Astrocyte of the spinal cord (primary cell): ENCODE data around the gene HIVEP3.

Experiments used
- DNase-seq: peaks from one replicate; pipeline ENCODE4 v3.0.0; 2011; ENCODE audit warnings: low read depth, low spot score
- H3K4me3 ChIP-seq: 2 replicates; pipeline ENCODE4 v1.5.1; 2011; ENCODE audit warnings: low read depth, mild to moderate bottlenecking, low read length, moderate library complexity
- CTCF ChIP-seq: IDR thresholded peaks from 2 replicates; pipeline ENCODE4 v1.5.1; 2012; ENCODE audit warnings: low read depth, mild to moderate bottlenecking, low read length, inconsistent platforms
- in situ Hi-C: cut with HindIII; loops from 2 replicates; pipeline ENCODE4 v1.10.0; 2017; ENCODE audit warnings: low sequenced_read_pairs

HIVEP3 gene

GRCh38 chr1:41809692-41810091, 109.0 kb downstream of the HIVEP3 start:
- in situ Hi-C loops, result no loop called here
- no peak for TF ChIP-seq CTCF
- no peak overlapping the region for H3K4me3 ChIP-seq
- DNase-seq, result no peak

GRCh38 chr1:41807390-41807789, 111.3 kb downstream of the HIVEP3 start:
- TF ChIP-seq CTCF, result no peak
- in situ Hi-C loops, result no loop called here
- no peak overlapping the region for H3K4me3 ChIP-seq
- no peak for DNase-seq

- DNase-seq, result no peak
Measured at GRCh38 chr1:41806472-41807155, 112.1 kb downstream of the HIVEP3 start.

GRCh38 chr1:41805771-41806471, 112.8 kb downstream of the HIVEP3 start:
- no peak for DNase-seq
- H3K4me3 ChIP-seq, result no peak overlapping the region
- TF ChIP-seq CTCF, result no peak
- in situ Hi-C loops, result no loop called here

More at GRCh38 chr1:41806472-41807155, 112.1 kb downstream of the HIVEP3 start:
- no peak for TF ChIP-seq CTCF
- no peak overlapping the region for H3K4me3 ChIP-seq
- in situ Hi-C loops, result no loop called here

GRCh38 chr1:41804176-41804575, 114.5 kb downstream of the HIVEP3 start:
- TF ChIP-seq CTCF, result no peak
- in situ Hi-C loops, result no loop called here
- H3K4me3 ChIP-seq, result no peak overlapping the region
- no peak for DNase-seq

GRCh38 chr1:41803656-41804055, 115.1 kb downstream of the HIVEP3 start:
- H3K4me3 ChIP-seq, result no peak overlapping the region
- DNase-seq, result no peak
- in situ Hi-C loops, result no loop called here
- TF ChIP-seq CTCF, result no peak
